Keratinocyte (primary cell): ENCODE data around the gene SHD. TPM values are rescaled to one million over a fixed set of nuclear protein-coding genes. Genes with fewer than 3 reads are reported as not detected.

ENCODE experiments used
- DNase-seq: peaks from one replicate; pipeline ENCODE4 v3.0.0-alpha.2; 2011; ENCODE audit warnings: low read depth, missing footprints, low spot score
- FAIRE-seq: peaks from 2 replicates; lab custom pipeline; 2011; peaks lifted over from hg19 to GRCh38; lab: Jason Lieb, UNC
- H2AFZ ChIP-seq: 2 replicates; pipeline ENCODE4 v1.6.0; 2012; ENCODE audit warnings: low read length, control low read depth, inconsistent platforms; ENCODE audit not compliant: control insufficient read depth
- H3K27ac ChIP-seq: 2 replicates; pipeline ENCODE4 v1.5.1; 2011; ENCODE audit warnings: low read length; ENCODE audit not compliant: control insufficient read depth, insufficient read depth
- H3K27me3 ChIP-seq: 3 replicates; pipeline ENCODE4 v1.6.0; 2011; ENCODE audit warnings: low read length; ENCODE audit not compliant: control insufficient read depth, insufficient read depth; ENCODE audit errors: extremely low read depth
- H3K36me3 ChIP-seq, 2 experiments: 2 replicates in 1 of 2; 3 replicates in 1 of 2; pipeline ENCODE4 v1.5.1; 2011; ENCODE audit warnings: low read length in 2 of 2, mild to moderate bottlenecking in 1 of 2; ENCODE audit not compliant: control insufficient read depth in 2 of 2, insufficient read depth in 2 of 2; ENCODE audit errors: extremely low read depth in 1 of 2
- H3K4me1 ChIP-seq: 3 replicates; pipeline ENCODE4 v1.5.1; 2011; ENCODE audit warnings: low read length; ENCODE audit not compliant: control insufficient read depth, insufficient read depth; ENCODE audit errors: extremely low read depth
- H3K4me2 ChIP-seq: 3 replicates; pipeline ENCODE4 v1.6.0; 2011; ENCODE audit warnings: low read depth, low read length; ENCODE audit not compliant: control insufficient read depth, insufficient read depth; ENCODE audit errors: extremely low read depth
- H3K4me3 ChIP-seq, 3 experiments: fragments of 200-600 bp in 1 of 3; sonication (generic) in 1 of 3; 2 replicates in 2 of 3; 3 replicates in 1 of 3; pipeline ENCODE4 v1.5.1; 2011 to 2016; ENCODE audit warnings: low read length in 3 of 3, mild to moderate bottlenecking in 3 of 3, control low read depth in 2 of 3, inconsistent platforms in 1 of 3, low read depth in 1 of 3, mixed read lengths in 1 of 3, mixed run types in 1 of 3, moderate library complexity in 1 of 3; ENCODE audit not compliant: control insufficient read depth in 2 of 3, insufficient read depth in 2 of 3; ENCODE audit errors: extremely low read depth in 1 of 3
- H3K79me2 ChIP-seq: 2 replicates; pipeline ENCODE4 v1.6.0; 2012; ENCODE audit warnings: low read length; ENCODE audit not compliant: control insufficient read depth, insufficient read depth
- H3K9ac ChIP-seq: 3 replicates; pipeline ENCODE4 v1.6.0; 2011; ENCODE audit warnings: low read length; ENCODE audit not compliant: control insufficient read depth, insufficient read depth; ENCODE audit errors: extremely low read depth
- H3K9me1 ChIP-seq: 3 replicates; pipeline ENCODE4 v1.6.0; 2011; ENCODE audit warnings: low read length; ENCODE audit not compliant: control insufficient read depth, insufficient read depth; ENCODE audit errors: extremely low read depth
- H3K9me3 ChIP-seq: 2 replicates; pipeline ENCODE4 v1.5.1; 2012; ENCODE audit warnings: low read depth, low read length; ENCODE audit not compliant: control insufficient read depth
- H4K20me1 ChIP-seq: 3 replicates; pipeline ENCODE4 v1.6.0; 2011; ENCODE audit warnings: low read length; ENCODE audit not compliant: control insufficient read depth, insufficient read depth; ENCODE audit errors: extremely low read depth
- EZH2 ChIP-seq: IDR thresholded peaks from one replicate; pipeline ENCODE4 v1.6.1; 2012; ENCODE audit warnings: inconsistent platforms, mild to moderate bottlenecking, low read length, moderate library complexity
- dilution Hi-C: fragments of 300-500 bp; cut with MboI; formaldehyde crosslinking; loops from one replicate; pipeline ENCODE4 v1.7.0; 2020; ENCODE audit warnings: low sequenced_read_pairs; ENCODE audit not compliant: extremely low pct_ligation_motif_present
- polyA plus RNA-seq, 5 experiments: library from polyadenylated mRNA; depleted of rRNA in 3 of 5; stranded (reverse) in 3 of 5; stranded (forward) in 1 of 5; unstranded in 1 of 5; fragments of >200 nt; gene quantifications; 1 replicate in 1 of 5; 2 replicates in 3 of 5; 3 replicates in 1 of 5; pipeline versions ENCODE4 v1.2.1 to v1.2.3, GENCODE V29; 2011 to 2012; ENCODE audit warnings: missing spikeins in 2 of 5, low read depth in 1 of 5, low replicate concordance in 1 of 5
- TF ChIP-seq, protein P1 (sequence below), 3 experiments: IDR thresholded peaks in 1 of 3; conservative IDR thresholded peaks in 1 of 3; optimal IDR thresholded peaks in 1 of 3; 2 replicates in 2 of 3; 3 replicates in 1 of 3; pipeline versions ENCODE3 to v1.5.1; 2011; ENCODE audit warnings: low read length in 3 of 3, mild to moderate bottlenecking in 3 of 3, moderate library complexity in 2 of 3, control low read depth in 1 of 3, inconsistent platforms in 1 of 3; ENCODE audit not compliant: insufficient read depth in 2 of 3; ENCODE audit errors: extremely low read depth in 1 of 3

SHD gene
- polyA plus RNA-seq, 1 donor (not counting 4 experiments of a cell fraction or from before 2014, with no cell fraction given), result not detected

DNA sequence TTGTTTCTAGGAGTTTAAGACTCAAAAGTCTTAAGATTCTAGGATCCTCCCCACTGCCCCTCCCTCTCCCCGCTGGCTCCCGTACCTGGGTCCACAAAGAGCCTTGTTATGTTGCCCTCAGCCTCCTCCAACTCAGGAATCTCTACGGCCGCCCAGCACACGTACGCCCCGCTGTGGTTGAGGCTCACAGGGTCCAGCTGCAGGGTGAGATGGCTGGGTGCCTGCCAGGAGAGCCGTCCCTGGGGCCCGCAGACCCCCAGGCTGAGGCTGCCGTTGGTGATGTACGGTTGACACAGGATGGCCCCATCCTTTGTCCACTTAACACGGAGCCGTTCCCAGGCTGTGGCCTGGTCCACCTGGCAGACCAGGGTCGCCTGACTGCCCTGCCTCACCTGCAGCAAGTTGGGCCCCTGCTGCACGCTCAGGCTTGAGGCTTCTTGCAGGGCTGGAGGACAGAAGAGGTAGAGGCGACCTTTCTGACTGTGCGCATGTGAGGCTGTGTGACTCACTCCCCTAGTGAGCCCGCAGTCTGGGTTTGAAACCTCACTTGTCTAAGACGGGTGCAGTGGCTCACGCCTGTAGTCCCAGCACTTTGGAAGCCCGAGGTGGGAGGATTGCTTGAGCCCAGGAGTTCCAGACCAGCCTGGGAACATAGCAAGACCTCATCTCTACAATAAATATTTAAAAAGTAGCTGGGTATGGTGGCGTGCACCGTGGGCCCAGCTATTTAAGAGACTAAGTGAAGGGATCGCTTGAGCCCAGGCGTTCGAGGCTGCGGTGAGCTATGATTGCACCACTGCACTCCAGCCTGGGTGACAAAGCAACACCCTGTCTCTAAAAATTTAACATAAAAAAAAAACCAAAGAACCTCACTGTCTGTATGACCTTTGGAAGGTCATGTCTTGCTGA, 19.1 kb downstream of the SHD start:
- Histone ChIP-seq H2AFZ (no peak overlapping the region), H3K4me2 (no peak overlapping the region), H3K27me3 (peaks cover 10% of the 10 kb centered on the region), H3K27ac (no peak overlapping the region), H3K36me3 (no peaks in the 10 kb centered on the region), H4K20me1 (no peaks in the 10 kb centered on the region), H3K79me2 (no peaks in the 10 kb centered on the region), H3K9ac (no peak overlapping the region), H3K4me3 (no peak overlapping the region), H3K9me3 (no peaks in the 10 kb centered on the region), H3K9me1 (no peaks in the 10 kb centered on the region), H3K4me1 (no peaks in the 10 kb centered on the region)
- DNase-seq (no peak), FAIRE-seq (no peak)
- dilution Hi-C loops, result no loop called here
- TF ChIP-seq, protein P1, sequence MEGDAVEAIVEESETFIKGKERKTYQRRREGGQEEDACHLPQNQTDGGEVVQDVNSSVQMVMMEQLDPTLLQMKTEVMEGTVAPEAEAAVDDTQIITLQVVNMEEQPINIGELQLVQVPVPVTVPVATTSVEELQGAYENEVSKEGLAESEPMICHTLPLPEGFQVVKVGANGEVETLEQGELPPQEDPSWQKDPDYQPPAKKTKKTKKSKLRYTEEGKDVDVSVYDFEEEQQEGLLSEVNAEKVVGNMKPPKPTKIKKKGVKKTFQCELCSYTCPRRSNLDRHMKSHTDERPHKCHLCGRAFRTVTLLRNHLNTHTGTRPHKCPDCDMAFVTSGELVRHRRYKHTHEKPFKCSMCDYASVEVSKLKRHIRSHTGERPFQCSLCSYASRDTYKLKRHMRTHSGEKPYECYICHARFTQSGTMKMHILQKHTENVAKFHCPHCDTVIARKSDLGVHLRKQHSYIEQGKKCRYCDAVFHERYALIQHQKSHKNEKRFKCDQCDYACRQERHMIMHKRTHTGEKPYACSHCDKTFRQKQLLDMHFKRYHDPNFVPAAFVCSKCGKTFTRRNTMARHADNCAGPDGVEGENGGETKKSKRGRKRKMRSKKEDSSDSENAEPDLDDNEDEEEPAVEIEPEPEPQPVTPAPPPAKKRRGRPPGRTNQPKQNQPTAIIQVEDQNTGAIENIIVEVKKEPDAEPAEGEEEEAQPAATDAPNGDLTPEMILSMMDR (optimal IDR thresholded peaks at IDR 0.05 in 1 of 3, IDR thresholded peaks at IDR 0.05 in 1 of 3, conservative IDR thresholded peaks at IDR 0.05 in 1 of 3; ENCODE audit: extremely low read depth in 1 of 3, insufficient read depth in 2 of 3, low read length in 3 of 3), result no peak

DNA sequence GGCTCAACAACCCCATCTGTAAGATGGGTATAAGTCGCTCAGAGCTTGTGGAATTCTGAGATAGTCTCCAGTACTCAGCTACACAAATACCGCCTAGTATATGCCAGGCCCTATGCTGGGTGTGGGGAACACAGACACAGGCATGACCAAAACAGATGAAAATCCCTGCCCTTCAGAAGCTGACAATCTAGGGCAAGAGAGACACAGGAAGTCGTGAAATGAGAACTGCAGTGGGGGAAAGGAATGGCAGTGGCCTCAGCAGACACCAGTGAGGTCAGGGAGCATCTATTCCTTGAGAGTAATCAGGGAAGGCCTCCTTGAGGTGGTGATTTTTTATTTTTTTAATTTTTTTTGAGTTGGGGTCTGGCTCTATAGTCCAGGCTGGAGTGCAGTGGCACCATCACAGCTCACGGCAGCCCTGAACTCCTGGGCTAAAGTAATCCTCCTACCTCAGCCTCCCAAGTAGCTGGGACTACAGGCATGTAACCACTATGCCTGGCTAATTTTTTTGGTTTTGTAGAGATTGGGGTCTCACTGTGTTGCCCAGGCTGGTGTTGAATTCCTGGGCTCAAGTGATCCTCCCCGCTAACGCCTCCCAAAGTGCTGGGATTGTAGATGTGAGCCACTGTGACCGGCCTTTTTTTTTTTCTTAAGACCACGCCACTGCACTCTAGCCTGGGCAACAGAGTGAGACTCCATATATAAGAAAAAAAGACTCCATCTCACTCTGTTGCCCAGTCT, 19.9 kb downstream of the SHD start:
- no peak overlapping the region for H3K4me2 ChIP-seq
- H3K4me3 ChIP-seq, result no peak overlapping the region
- peaks cover 10% of the 10 kb centered on the region for H3K27me3 ChIP-seq
- no peaks in the 10 kb centered on the region for H3K79me2 ChIP-seq
- no peaks in the 10 kb centered on the region for H4K20me1 ChIP-seq
- no peaks in the 10 kb centered on the region for H3K36me3 ChIP-seq
- H3K4me1 ChIP-seq, result no peaks in the 10 kb centered on the region
- H2AFZ ChIP-seq, result no peak overlapping the region
- H3K9me3 ChIP-seq, result no peaks in the 10 kb centered on the region
- FAIRE-seq (no peak), DNase-seq (no peak)
- H3K9ac ChIP-seq, result no peak overlapping the region
- dilution Hi-C loops, result no loop called here
- H3K27ac ChIP-seq, result no peak overlapping the region
- no peaks in the 10 kb centered on the region for H3K9me1 ChIP-seq
- TF ChIP-seq EZH2, result no peak
- TF ChIP-seq, protein P1 (optimal IDR thresholded peaks at IDR 0.05 in 1 of 3, IDR thresholded peaks at IDR 0.05 in 1 of 3, conservative IDR thresholded peaks at IDR 0.05 in 1 of 3; ENCODE audit: extremely low read depth in 1 of 3, insufficient read depth in 2 of 3, low read length in 3 of 3), result no peak
